Muscle of arm (tissue), 12 donors: ENCODE measurements around the gene OAS2. TPM values are rescaled to one million over a fixed set of nuclear protein-coding genes. Genes with fewer than 3 reads are reported as not detected.
A peak's percentile ranks its signal among the peaks of the same experiment; 100 is the strongest.

Experiments
- DNase-seq: peaks from one replicate; pipeline ENCODE4 v3.0.0-alpha.2; 2013
- polyA plus RNA-seq, 12 donors: library from polyadenylated mRNA; unstranded; fragments of 120-200 nt; gene quantifications; one replicate each; pipeline ENCODE4 v1.2.1, GENCODE V29; 2013; ENCODE audit not compliant: insufficient read length in 12 of 12

OAS2 gene
- polyA plus RNA-seq, 12 donors: 1.9 to 4.5 (median 3.0) TPM; not detected in 1

GRCh38 chr12:113019025-113019424 lies 40.7 kb downstream of the OAS2 start:
- no peak for DNase-seq

- no peak for DNase-seq
These were observed 43.2 kb downstream of the OAS2 start for GRCh38 chr12:113021500-113021899.

- DNase-seq: no peak
These were observed 44.4 kb downstream of the OAS2 start for GRCh38 chr12:113022563-113023297.

- no peak for DNase-seq
These were observed 49.4 kb downstream of the OAS2 start for GRCh38 chr12:113027726-113028125.

GRCh38 chr12:113030875-113031525 lies 52.7 kb downstream of the OAS2 start:
- DNase-seq: peak; percentile 54

GRCh38 chr12:113039911-113040445 lies 61.7 kb downstream of the OAS2 start:
- no peak for DNase-seq

GRCh38 chr12:113040722-113041171 lies 62.4 kb downstream of the OAS2 start:
- DNase-seq: no peak

GRCh38 chr12:113041560-113041959 lies 63.2 kb downstream of the OAS2 start:
- no peak for DNase-seq

- no peak for DNase-seq
These were observed 64.9 kb downstream of the OAS2 start for GRCh38 chr12:113043240-113043639.

- DNase-seq: no peak
These were observed 66.2 kb downstream of the OAS2 start for GRCh38 chr12:113044516-113044915.

GRCh38 chr12:113048716-113049127 lies 70.4 kb downstream of the OAS2 start:
- DNase-seq: peak; percentile 77

GRCh38 chr12:113049976-113050742 lies 71.8 kb downstream of the OAS2 start:
- no peak for DNase-seq

GRCh38 chr12:113050795-113051194 lies 72.5 kb downstream of the OAS2 start:
- DNase-seq: no peak

GRCh38 chr12:113051759-113052158 lies 73.4 kb downstream of the OAS2 start:
- DNase-seq: no peak

- no peak for DNase-seq
These were observed 74.0 kb downstream of the OAS2 start for GRCh38 chr12:113052326-113052725.

- DNase-seq: no peak
These were observed 76.7 kb downstream of the OAS2 start for GRCh38 chr12:113054948-113055486.

GRCh38 chr12:113055594-113056380 lies 77.5 kb downstream of the OAS2 start:
- DNase-seq: no peak

GRCh38 chr12:113056381-113056630 lies 78.0 kb downstream of the OAS2 start:
- DNase-seq: no peak

- DNase-seq: peak; percentile 38
These were observed 78.5 kb downstream of the OAS2 start, which contains the start of gene DTX1 for GRCh38 chr12:113056631-113057488. TSS of gene DTX1 (plus strand) at chr12:113056730. CDS start at chr12:113058193, 1,463 bp downstream.
